ENCODE data around the gene PTPRN2.

DNA sequence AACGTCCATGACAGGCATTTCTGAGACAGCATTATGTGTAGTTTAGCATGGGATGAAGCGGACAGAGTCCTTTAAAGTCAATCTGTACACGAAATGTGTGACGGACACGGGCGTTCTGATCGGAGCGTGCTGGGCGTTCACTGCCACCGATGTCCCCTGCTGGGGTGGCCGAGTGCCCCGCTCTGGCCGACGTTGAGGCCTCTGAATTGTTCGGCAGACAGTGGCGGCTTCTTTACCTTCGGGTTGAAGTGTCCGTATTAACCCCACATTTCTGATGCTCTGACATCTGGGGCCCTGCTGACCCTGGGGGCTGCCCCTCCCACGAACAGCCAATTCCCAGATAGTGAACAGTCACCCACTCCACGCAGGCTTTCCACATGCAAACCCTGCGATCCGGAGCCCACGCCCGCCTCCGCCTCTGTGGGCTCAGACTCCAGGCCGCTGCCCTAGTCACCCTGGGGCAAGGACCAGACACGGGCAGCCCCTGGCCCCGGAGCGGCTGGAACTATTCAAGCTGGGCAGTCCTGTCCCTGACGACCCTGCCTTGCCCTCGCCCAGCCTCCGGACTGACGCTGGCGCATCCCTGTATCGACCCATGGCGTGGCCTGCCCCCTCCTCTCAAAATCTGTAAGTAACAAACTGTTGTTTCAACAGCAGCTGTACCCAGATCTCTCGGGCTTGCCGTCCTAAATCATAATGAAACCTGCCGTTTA, 445.7 kb downstream of the PTPRN2 start:
- no peak for TF ChIP-seq GATA2 (IDR thresholded peaks at IDR 0.05; ENCODE audit: low read depth, low read length)
- TF ChIP-seq GATA3 (IDR thresholded peaks at IDR 0.05; ENCODE audit: low read depth, low read length): no peak

Data from SH-SY5Y (cell line).